Calu3 (cell line): ENCODE data around the gene SLC5A5. TPM values are rescaled to one million over a fixed set of nuclear protein-coding genes. Genes with fewer than 3 reads are reported as not detected.

Experiments
- BruUV-seq: library from RNA; stranded (reverse); fragments of 400-500 nt; replicated peaks from 2 replicates; lab custom pipeline; 2021; lab: Mats Ljungman, UMichigan
- CTCF ChIA-PET: fragments of 300-600 bp; sonication (Branson Sonifier 250); formaldehyde crosslinking; loops from one replicate; lab custom pipeline; 2022; ENCODE audit warnings: antibody characterized with exemption; lab: Charles Lee
- DNase-seq: peaks from one replicate; pipeline ENCODE4 v3.0.0; 2022
- H3K27ac Mint-ChIP-seq: one replicate; pipeline ENCODE4 v1.8.0; 2022; ENCODE audit warnings: mixed read lengths; ENCODE audit not compliant: unreplicated experiment
- H3K27me3 Mint-ChIP-seq: one replicate; pipeline ENCODE4 v1.8.0; 2022; ENCODE audit warnings: mixed read lengths; ENCODE audit not compliant: unreplicated experiment
- H3K36me3 Mint-ChIP-seq: one replicate; pipeline ENCODE4 v1.8.0; 2022; ENCODE audit warnings: mild to moderate bottlenecking, moderate library complexity, mixed read lengths; ENCODE audit not compliant: insufficient read depth, unreplicated experiment
- H3K4me1 Mint-ChIP-seq: one replicate; pipeline ENCODE4 v1.8.0; 2022; ENCODE audit warnings: mild to moderate bottlenecking, low read depth, mixed read lengths; ENCODE audit not compliant: unreplicated experiment
- H3K4me3 Mint-ChIP-seq: one replicate; pipeline ENCODE4 v1.8.0; 2022; ENCODE audit warnings: mild to moderate bottlenecking, low read depth, moderate library complexity, mixed read lengths; ENCODE audit not compliant: unreplicated experiment
- H3K9me3 Mint-ChIP-seq: one replicate; pipeline ENCODE4 v1.8.0; 2022; ENCODE audit warnings: low read depth, mixed read lengths; ENCODE audit not compliant: unreplicated experiment
- CTCF ChIP-seq: fragments of 200-600 bp; IDR thresholded peaks from one replicate; pipeline ENCODE4 v1.8.0; 2022; ENCODE audit warnings: antibody characterized with exemption; ENCODE audit not compliant: unreplicated experiment
- intact Hi-C: fragments of 100-400 bp; cut with micrococcal nuclease; formaldehyde crosslinking; loops from one replicate; pipeline ENCODE4 v1.10.0; 2022; ENCODE audit not compliant: unreplicated experiment
- total RNA-seq: library from RNA; stranded (reverse); gene quantifications from 2 replicates; pipeline ENCODE4 v1.2.3, GENCODE V29; 2022

Gene SLC5A5
- total RNA-seq, 1 experiment from 2014 or later = not detected

- no peak for DNase-seq
- TF ChIP-seq CTCF = no peak
- Mint-ChIP-seq H3K4me1 (no peaks in the 10 kb centered on the region), H3K27ac (no peak overlapping the region), H3K9me3 (no peaks in the 10 kb centered on the region), H3K36me3 (peaks cover 30% of the 10 kb centered on the region), H3K4me3 (no peak overlapping the region), H3K27me3 (peaks cover 2% of the 10 kb centered on the region)
- CTCF ChIA-PET = interaction anchor here (4.7 kb wide), 1 partner anchor 63 kb away, joined by 51 read pairs; the partner anchor contains the start of gene CCDC124
- intact Hi-C loops = no loop called here
- no TSS peak for BruUV-seq
These were observed 2.6 kb upstream of the SLC5A5 start for GRCh38 chr19:17869114-17869608.

GRCh38 chr19:17871032-17871877 lies 490 bp upstream of the SLC5A5 start:
- intact Hi-C loops = loop anchor here (2.0 kb wide), 1 partner anchor 62 kb away; the partner anchor contains the start of gene CCDC124
- no TSS peak for BruUV-seq
- Mint-ChIP-seq H3K4me1 (no peaks in the 10 kb centered on the region), H3K27ac (no peak overlapping the region), H3K27me3 (peaks cover 12% of the 10 kb centered on the region), H3K4me3 (no peak overlapping the region), H3K36me3 (peaks cover 9% of the 10 kb centered on the region), H3K9me3 (no peaks in the 10 kb centered on the region)
- CTCF ChIA-PET = interaction anchor here (0.6 to 4.7 kb wide), 2 partner anchors 58 to 61 kb away, joined by 3 to 51 read pairs; partner anchors contain the start of gene CCDC124
- no peak for TF ChIP-seq CTCF
- DNase-seq = no peak

GRCh38 chr19:17872251-17873001 lies 681 bp downstream of the SLC5A5 start:
- TF ChIP-seq CTCF = no peak
- H3K4me1 Mint-ChIP-seq = no peaks in the 10 kb centered on the region
- no peak overlapping the region for H3K4me3 Mint-ChIP-seq
- CTCF ChIA-PET = interaction anchor here (4.7 kb wide), 1 partner anchor 60 kb away, joined by 51 read pairs; the partner anchor contains the start of gene CCDC124
- intact Hi-C loops = no loop called here
- no TSS peak for BruUV-seq
- H3K36me3 Mint-ChIP-seq = no peaks in the 10 kb centered on the region
- no peak for DNase-seq
- no peaks in the 10 kb centered on the region for H3K9me3 Mint-ChIP-seq
- H3K27ac Mint-ChIP-seq = no peak overlapping the region
- peaks cover 12% of the 10 kb centered on the region for H3K27me3 Mint-ChIP-seq
